ENCODE measurements around the gene MRC2.

DNA sequence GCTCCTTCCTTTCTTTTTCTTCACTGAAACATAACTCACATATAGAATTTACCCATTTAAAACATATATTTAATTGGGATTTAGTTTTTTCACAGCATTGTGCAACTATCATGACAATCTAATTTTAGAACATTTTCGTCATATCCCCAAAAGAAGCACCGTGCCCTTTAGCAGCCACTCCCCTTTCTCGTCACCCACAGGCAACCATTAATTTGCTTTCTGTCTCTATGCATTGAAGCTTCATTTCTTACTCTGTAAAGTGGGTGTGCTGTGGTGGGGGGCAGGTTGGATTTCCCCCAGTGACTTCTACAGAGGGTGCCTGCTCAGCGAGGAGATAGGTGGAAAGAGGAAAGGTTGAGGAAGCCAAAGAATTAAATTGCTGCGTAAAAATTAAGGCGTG, 35.8 kb downstream of the MRC2 start:
- TF ChIP-seq ARNT (IDR thresholded peaks at IDR 0.05) (no peak), TARDBP (IDR thresholded peaks at IDR 0.05) (no peak), FOXA1 (IDR thresholded peaks at IDR 0.05) (no peak), SP1 (IDR thresholded peaks at IDR 0.05) (no peak), BHLHE40 (IDR thresholded peaks at IDR 0.05; ENCODE audit: borderline replicate concordance) (no peak), L3MBTL2 (conservative IDR thresholded peaks at IDR 0.05) (no peak), FOXK2 (IDR thresholded peaks at IDR 0.05) (no peak), LEF1 (IDR thresholded peaks at IDR 0.05; ENCODE audit: borderline replicate concordance) (no peak), FOXM1 (IDR thresholded peaks at IDR 0.05; ENCODE audit: borderline replicate concordance) (no peak), SUZ12 (IDR thresholded peaks at IDR 0.05) (no peak), PKNOX1 (IDR thresholded peaks at IDR 0.05) (no peak), HDGF (IDR thresholded peaks at IDR 0.05; ENCODE audit: borderline replicate concordance) (no peak)

Measured in HEK293T (cell line).